Lower lobe of right lung (tissue), 2 donors: ENCODE data around the gene STAT5A. TPM values are rescaled to one million over a fixed set of nuclear protein-coding genes. Genes with fewer than 3 reads are reported as not detected.

ENCODE experiments used
- ATAC-seq, 2 donors: fragments of 200-7000 bp; cut with Tn5 transposase; one replicate each; pipeline ENCODE4 v1.9.1; 2020 to 2022; ENCODE audit warnings: mild to moderate bottlenecking in 2 of 2, moderate library complexity in 2 of 2
- DNase-seq: peaks from one replicate; pipeline ENCODE4 v3.0.0-alpha.2; 2020
- H3K27ac ChIP-seq: fragments of 200-600 bp; one replicate; pipeline ENCODE4 v1.8.0; 2022
- H3K27me3 ChIP-seq: fragments of 200-600 bp; one replicate; pipeline ENCODE4 v1.8.0; 2022; ENCODE audit warnings: low read depth
- H3K36me3 ChIP-seq: fragments of 200-600 bp; one replicate; pipeline ENCODE4 v1.8.0; 2022; ENCODE audit warnings: mild to moderate bottlenecking
- H3K4me1 ChIP-seq: fragments of 200-600 bp; one replicate; pipeline ENCODE4 v1.8.0; 2022
- H3K4me3 ChIP-seq: fragments of 200-600 bp; one replicate; pipeline ENCODE4 v1.8.0; 2022; ENCODE audit warnings: mild to moderate bottlenecking
- H3K9me3 ChIP-seq: fragments of 200-600 bp; one replicate; pipeline ENCODE4 v1.8.0; 2022
- CTCF ChIP-seq: fragments of 200-600 bp; IDR thresholded peaks from one replicate; pipeline ENCODE4 v1.8.0; 2022; ENCODE audit warnings: antibody characterized with exemption, mild to moderate bottlenecking
- intact Hi-C: fragments of 100-400 bp; cut with DNase I; formaldehyde crosslinking; loops from one replicate; pipeline ENCODE4 v1.11.0; 2022
- total RNA-seq: library from RNA; stranded (reverse); fragmentation: NEBNext Ultra II Directional; extraction: Animal tissue kit (Norgen Biotek cat#: 25700); gene quantifications from one replicate; pipeline ENCODE4 v1.2.1, GENCODE V29; 2021
- donor health status: DM: no; HTN: yes; CAD: no; lungs with severe emphysema.

STAT5A gene
- total RNA-seq, 1 donor from 2014 or later = 53.3 TPM

GRCh38 chr17:42322382-42323267, 34.3 kb downstream of the STAT5A start:
- intact Hi-C loops = loop anchor here (5.0 kb wide), 1 partner anchor 85 kb away; no protein-coding TSS in a partner anchor
- DNase-seq = peak; percentile 94
- no peaks in the 10 kb centered on the region for H3K9me3 ChIP-seq
- no peaks in the 10 kb centered on the region for H3K27me3 ChIP-seq
- TF ChIP-seq CTCF = peak; percentile 99
- H3K4me3 ChIP-seq = no peak overlapping the region
- peaks cover 34% of the 10 kb centered on the region for H3K4me1 ChIP-seq
- H3K27ac ChIP-seq = peak overlapping the region; percentile 56
- peaks cover 100% of the 10 kb centered on the region for H3K36me3 ChIP-seq
- ATAC-seq = peak; percentile 79 to 94

- peaks cover 100% of the 10 kb centered on the region for H3K36me3 ChIP-seq
Measured at GRCh38 chr17:42323268-42323773, 35.0 kb downstream of the STAT5A start.

GRCh38 chr17:42325026-42325425, 36.7 kb downstream of the STAT5A start:
- ATAC-seq (peak; percentile 58 to 66), DNase-seq (no peak)
- Histone ChIP-seq H3K27ac (peak overlapping the region; percentile 8), H3K4me1 (peaks cover 33% of the 10 kb centered on the region), H3K9me3 (no peaks in the 10 kb centered on the region), H3K36me3 (peaks cover 100% of the 10 kb centered on the region), H3K27me3 (no peaks in the 10 kb centered on the region), H3K4me3 (no peak overlapping the region)
- intact Hi-C loops = no loop called here
- TF ChIP-seq CTCF = no peak

More at GRCh38 chr17:42323268-42323773, 35.0 kb downstream of the STAT5A start:
- no peak for TF ChIP-seq CTCF
- H3K27me3 ChIP-seq = no peaks in the 10 kb centered on the region
- H3K4me1 ChIP-seq = peaks cover 34% of the 10 kb centered on the region
- no peak for ATAC-seq
- no peak overlapping the region for H3K4me3 ChIP-seq
- H3K9me3 ChIP-seq = no peaks in the 10 kb centered on the region
- no peak for DNase-seq
- intact Hi-C loops = loop anchor here (5.0 kb wide), 1 partner anchor 84 kb away; no protein-coding TSS in a partner anchor
- H3K27ac ChIP-seq = peak overlapping the region; percentile 56

GRCh38 chr17:42329025-42329976, 41.0 kb downstream of the STAT5A start:
- no peaks in the 10 kb centered on the region for H3K9me3 ChIP-seq
- peaks cover 100% of the 10 kb centered on the region for H3K36me3 ChIP-seq
- H3K27ac ChIP-seq = peak overlapping the region; percentile 40
- H3K4me1 ChIP-seq = peaks cover 18% of the 10 kb centered on the region
- H3K27me3 ChIP-seq = no peaks in the 10 kb centered on the region
- no peak overlapping the region for H3K4me3 ChIP-seq
- ATAC-seq = peak; percentile 77 to 81
- intact Hi-C loops = no loop called here
- TF ChIP-seq CTCF = no peak
- DNase-seq = no peak

GRCh38 chr17:42333053-42333452, 44.8 kb downstream of the STAT5A start:
- Histone ChIP-seq H3K4me3 (no peak overlapping the region), H3K27ac (no peak overlapping the region), H3K9me3 (no peaks in the 10 kb centered on the region), H3K36me3 (peaks cover 97% of the 10 kb centered on the region), H3K4me1 (peaks cover 18% of the 10 kb centered on the region), H3K27me3 (no peaks in the 10 kb centered on the region)
- intact Hi-C loops = no loop called here
- no peak for TF ChIP-seq CTCF
- DNase-seq (no peak), ATAC-seq (no peak)
